T-cell (primary cell): Measurements from ENCODE around the gene LEPR. TPM values are rescaled to one million over a fixed set of nuclear protein-coding genes. Genes with fewer than 3 reads are reported as not detected.
"Not testable (repeated sequence)": the region's sequence is repeated elsewhere in the genome, so short reads cannot be mapped to it uniquely, and the experiment has no call there.

Experiments used
- ATAC-seq, 4 experiments: fragments of 200-7000 bp in 3 of 4; fragments of 150-1000 bp in 1 of 4; cut with Tn5 transposase; replicated peaks in 1 of 4; 1 replicate in 3 of 4; 2 replicates in 1 of 4; pipeline ENCODE4 v1.10.0; 2021; ENCODE audit warnings: moderate library complexity in 3 of 4, mild to moderate bottlenecking in 2 of 4, moderate number of reproducible peaks in 1 of 4
- CTCF ChIA-PET, 2 donors: fragments of 300-600 bp; sonication (Branson Sonifier 250); formaldehyde crosslinking; loops; one replicate each; lab custom pipeline; 2022; ENCODE audit warnings: antibody characterized with exemption in 2 of 2; lab: Charles Lee
- POLR2A ChIA-PET, 2 donors: fragments of 300-600 bp; sonication (Branson Sonifier 250); formaldehyde crosslinking; loops; one replicate each; lab custom pipeline; 2022; ENCODE audit warnings: antibody characterized with exemption in 2 of 2; lab: Charles Lee
- DNase-seq, 35 experiments: peaks; one replicate each; pipeline versions ENCODE4 v3.0.0 to v3.0.0-alpha.2; 2013 to 2023
- H3K27ac ChIP-seq: one replicate; pipeline ENCODE4 v1.5.1; 2013; ENCODE audit warnings: low read length
- H3K27me3 ChIP-seq, 2 experiments: replicated peaks in 1 of 2; 1 replicate in 1 of 2; 2 replicates in 1 of 2; pipeline versions ENCODE4 v1.6.1 to v1.7.0; 2013; ENCODE audit warnings: low read length in 1 of 2, mixed read lengths in 1 of 2; ENCODE audit not compliant: control insufficient read depth in 2 of 2, insufficient read depth in 2 of 2; ENCODE audit errors: extremely low read depth in 1 of 2
- H3K36me3 ChIP-seq, 2 donors: 1 replicate in 1 of 2; 2 replicates in 1 of 2; pipeline versions ENCODE4 v1.6.1 to v1.7.0; 2013; ENCODE audit warnings: low read length in 1 of 2; ENCODE audit not compliant: control insufficient read depth in 2 of 2, insufficient read depth in 1 of 2; ENCODE audit errors: extremely low read depth in 1 of 2
- H3K4me1 ChIP-seq, 2 experiments: 1 replicate in 1 of 2; 2 replicates in 1 of 2; pipeline versions ENCODE4 v1.6.1 to v1.7.0; 2013; ENCODE audit warnings: low read length in 2 of 2, mixed read lengths in 1 of 2; ENCODE audit not compliant: insufficient read depth in 2 of 2, control insufficient read depth in 1 of 2; ENCODE audit errors: extremely low read depth in 1 of 2
- H3K4me3 ChIP-seq, 2 donors: 1 replicate in 1 of 2; 2 replicates in 1 of 2; pipeline versions ENCODE4 v1.5.1 to v1.7.0; 2013; ENCODE audit warnings: mild to moderate bottlenecking in 2 of 2, low read length in 1 of 2, moderate library complexity in 1 of 2; ENCODE audit not compliant: control insufficient read depth in 1 of 2; ENCODE audit errors: extremely low read depth in 1 of 2
- H3K9me3 ChIP-seq: 2 replicates; pipeline ENCODE4 v1.7.0; 2013
- H3K27ac Mint-ChIP-seq, 2 donors: one replicate each; pipeline ENCODE4 v1.8.0; 2020 to 2021; ENCODE audit warnings: mild to moderate bottlenecking in 2 of 2, mixed read lengths in 2 of 2
- H3K27me3 Mint-ChIP-seq, 2 donors: one replicate each; pipeline ENCODE4 v1.8.0; 2021 to 2022; ENCODE audit warnings: mixed read lengths in 2 of 2
- H3K36me3 Mint-ChIP-seq: one replicate; pipeline ENCODE4 v1.8.0; 2021; ENCODE audit warnings: mixed read lengths
- H3K4me1 Mint-ChIP-seq, 3 donors: one replicate each; pipeline ENCODE4 v1.8.0; 2020 to 2022; ENCODE audit warnings: mixed read lengths in 3 of 3, mild to moderate bottlenecking in 1 of 3
- H3K4me3 Mint-ChIP-seq, 3 donors: one replicate each; pipeline ENCODE4 v1.8.0; 2020 to 2022; ENCODE audit warnings: mild to moderate bottlenecking in 3 of 3, mixed read lengths in 3 of 3, moderate library complexity in 3 of 3
- H3K9me3 Mint-ChIP-seq, 3 donors: one replicate each; pipeline ENCODE4 v1.8.0; 2020 to 2022; ENCODE audit warnings: mixed read lengths in 3 of 3
- WGBS: methylation state at CpG from one replicate; pipeline ENCODE4 v1.1.5; 2013; ENCODE audit warnings: missing lambda C conversion rate; ENCODE audit not compliant: insufficient coverage; 5-methylcytosine and 5-hydroxymethylcytosine counted together
- total RNA-seq, 35 experiments: library from RNA in 6 of 35; stranded (reverse) in 6 of 35; fragments of 120-200 nt in 1 of 35; gene quantifications; one replicate each; pipeline versions ENCODE4 v1.2.1 to v1.2.4 and lab custom pipeline; 2013 to 2026

LEPR gene
- total RNA-seq, 5 donors from 2014 or later (not counting 1 experiment from before 2014, with no cell fraction given), result 0.95 to 2.1 (median 1.3) TPM

GRCh38 chr1:65384426-65384825 lies 36.0 kb upstream of the LEPR start:
- H3K4me1 Mint-ChIP-seq, POLR2A ChIA-PET, ATAC-seq, H3K9me3 Mint-ChIP-seq, H3K27ac ChIP-seq, H3K27me3 ChIP-seq, CTCF ChIA-PET, DNase-seq, H3K27ac Mint-ChIP-seq, H3K9me3 ChIP-seq, H3K36me3 Mint-ChIP-seq, H3K4me1 ChIP-seq, H3K36me3 ChIP-seq, H3K4me3 ChIP-seq, H3K4me3 Mint-ChIP-seq: not testable (repeated sequence)
- H3K27me3 Mint-ChIP-seq, result peaks cover 0 to 12% of the 10 kb centered on the region in 2 donors
- no CpG with 5 or more reads among the region's 5 CpGs for WGBS

GRCh38 chr1:65386439-65386838 lies 34.0 kb upstream of the LEPR start:
- H3K9me3 ChIP-seq, result no peaks in the 10 kb centered on the region
- Mint-ChIP-seq H3K36me3 (peaks cover 13% of the 10 kb centered on the region), H3K27me3 (peaks cover 0 to 8% of the 10 kb centered on the region in 2 donors), H3K9me3 (no peaks in the 10 kb centered on the region), H3K4me1 (no peaks in the 10 kb centered on the region), H3K4me3 (no peak overlapping the region), H3K27ac (no peak overlapping the region)
- no CpG with 5 or more reads among the region's 3 CpGs for WGBS
- no peak for ATAC-seq
- no peaks in the 10 kb centered on the region for H3K27me3 ChIP-seq
- H3K4me1 ChIP-seq, result no peaks in the 10 kb centered on the region
- DNase-seq, result no peak
- CTCF ChIA-PET, result no interaction called here
- no peak overlapping the region for H3K27ac ChIP-seq
- POLR2A ChIA-PET, result no interaction called here
- no peak overlapping the region for H3K4me3 ChIP-seq
- no peaks in the 10 kb centered on the region for H3K36me3 ChIP-seq

- 60% methylated on average over 1 of the region's 2 CpGs for WGBS
- ATAC-seq (no peak), DNase-seq (no peak)
- peaks cover 0 to 4% of the 10 kb centered on the region in 2 donors for H3K27me3 Mint-ChIP-seq
- peaks cover 13% of the 10 kb centered on the region for H3K36me3 Mint-ChIP-seq
- H3K27ac Mint-ChIP-seq, result no peak overlapping the region
- H3K9me3 Mint-ChIP-seq, result no peaks in the 10 kb centered on the region
- ChIA-PET POLR2A (no interaction called here), CTCF (no interaction called here)
- Histone ChIP-seq H3K4me1 (no peaks in the 10 kb centered on the region), H3K36me3 (no peaks in the 10 kb centered on the region), H3K27me3 (no peaks in the 10 kb centered on the region), H3K4me3 (no peak overlapping the region), H3K9me3 (no peaks in the 10 kb centered on the region), H3K27ac (no peak overlapping the region)
- H3K4me3 Mint-ChIP-seq, result no peak overlapping the region
- H3K4me1 Mint-ChIP-seq, result peaks cover 0 to 2% (median 0%) of the 10 kb centered on the region in 3 donors
These were observed 32.6 kb upstream of the LEPR start for GRCh38 chr1:65387821-65388220.

GRCh38 chr1:65388908-65389695 lies 31.4 kb upstream of the LEPR start:
- ATAC-seq (no peak), DNase-seq (no peak)
- Mint-ChIP-seq H3K36me3 (peaks cover 13% of the 10 kb centered on the region), H3K27ac (no peak overlapping the region), H3K4me1 (peaks cover 0 to 11% (median 8%) of the 10 kb centered on the region in 3 donors), H3K4me3 (no peak overlapping the region), H3K9me3 (no peaks in the 10 kb centered on the region), H3K27me3 (peaks cover 0 to 4% of the 10 kb centered on the region in 2 donors)
- H3K9me3 ChIP-seq, result no peaks in the 10 kb centered on the region
- ChIA-PET POLR2A (no interaction called here), CTCF (no interaction called here)
- WGBS, result no CpG with 5 or more reads among the region's 3 CpGs
- H3K4me3 ChIP-seq, result no peak overlapping the region
- H3K27me3 ChIP-seq, result no peaks in the 10 kb centered on the region
- H3K36me3 ChIP-seq, result no peaks in the 10 kb centered on the region
- no peaks in the 10 kb centered on the region for H3K4me1 ChIP-seq
- no peak overlapping the region for H3K27ac ChIP-seq

GRCh38 chr1:65392497-65392896 lies 28.0 kb upstream of the LEPR start:
- Mint-ChIP-seq H3K9me3 (no peaks in the 10 kb centered on the region), H3K27ac (no peak overlapping the region), H3K4me1 (peaks cover 0 to 19% (median 8%) of the 10 kb centered on the region in 3 donors), H3K36me3 (peaks cover 12% of the 10 kb centered on the region), H3K4me3 (no peak overlapping the region), H3K27me3 (no peaks in the 10 kb centered on the region)
- Histone ChIP-seq H3K27me3 (no peaks in the 10 kb centered on the region), H3K36me3 (no peaks in the 10 kb centered on the region), H3K4me3 (no peak overlapping the region), H3K9me3 (no peaks in the 10 kb centered on the region), H3K27ac (no peak overlapping the region), H3K4me1 (no peaks in the 10 kb centered on the region)
- ChIA-PET CTCF (interaction anchor here in 1 of 2 donors (0.9 kb wide), 1 partner anchor 9 kb away, joined by 3 read pairs; no protein-coding TSS in a partner anchor), POLR2A (no interaction called here)
- ATAC-seq (no peak), DNase-seq (no peak)
- WGBS, result 100% methylated on average over 1 of the region's 7 CpGs

- H3K4me1 Mint-ChIP-seq, result peaks cover 0 to 19% (median 8%) of the 10 kb centered on the region in 3 donors
- H3K9me3 Mint-ChIP-seq, result no peaks in the 10 kb centered on the region
- H3K27me3 ChIP-seq, result no peaks in the 10 kb centered on the region
- POLR2A ChIA-PET, result no interaction called here
- DNase-seq, result no peak
- H3K36me3 ChIP-seq, result no peaks in the 10 kb centered on the region
- peaks cover 14% of the 10 kb centered on the region for H3K36me3 Mint-ChIP-seq
- peak overlapping the region in 1 of 2 donors; percentile 15 for H3K27ac Mint-ChIP-seq
- no peaks in the 10 kb centered on the region for H3K9me3 ChIP-seq
- H3K4me1 ChIP-seq, result no peaks in the 10 kb centered on the region
- no peak overlapping the region for H3K4me3 Mint-ChIP-seq
- H3K4me3 ChIP-seq, result no peak overlapping the region
- no CpG with 5 or more reads among the region's 2 CpGs for WGBS
- ATAC-seq, result peak in 3 of 4 experiments; percentile 73 to 91 (median 83)
- CTCF ChIA-PET, result interaction anchor here in 1 of 2 donors (0.9 kb wide), 2 partner anchors 10 to 294 kb away, joined by 3 read pairs; no protein-coding TSS in a partner anchor
- H3K27me3 Mint-ChIP-seq, result no peaks in the 10 kb centered on the region
- no peak overlapping the region for H3K27ac ChIP-seq
These were observed 27.1 kb upstream of the LEPR start for GRCh38 chr1:65393347-65393746.
